Neural progenitor cell (in vitro differentiated cells): Measurements from ENCODE around the gene KLHL30.

Experiments used
- EZH2 ChIP-seq: fragments of 200-600 bp; sonication (generic); IDR thresholded peaks from 2 replicates; pipeline ENCODE4 v1.6.1; 2017; ENCODE audit warnings: antibody characterized with exemption, mild to moderate bottlenecking, moderate library complexity
- EZH2phosphoT487 ChIP-seq: fragments of 200-600 bp; sonication (generic); IDR thresholded peaks from 2 replicates; pipeline ENCODE4 v1.6.1; 2017; ENCODE audit warnings: antibody characterized with exemption
- TF ChIP-seq, protein P1 (sequence below): fragments of 200-600 bp; sonication (generic); IDR thresholded peaks from 2 replicates; pipeline ENCODE4 v1.5.1; 2017; ENCODE audit warnings: antibody characterized with exemption, mild to moderate bottlenecking

GRCh38 chr2:238145851-238146250 is 7.4 kb downstream of the KLHL30 start:
- TF ChIP-seq, protein P1, sequence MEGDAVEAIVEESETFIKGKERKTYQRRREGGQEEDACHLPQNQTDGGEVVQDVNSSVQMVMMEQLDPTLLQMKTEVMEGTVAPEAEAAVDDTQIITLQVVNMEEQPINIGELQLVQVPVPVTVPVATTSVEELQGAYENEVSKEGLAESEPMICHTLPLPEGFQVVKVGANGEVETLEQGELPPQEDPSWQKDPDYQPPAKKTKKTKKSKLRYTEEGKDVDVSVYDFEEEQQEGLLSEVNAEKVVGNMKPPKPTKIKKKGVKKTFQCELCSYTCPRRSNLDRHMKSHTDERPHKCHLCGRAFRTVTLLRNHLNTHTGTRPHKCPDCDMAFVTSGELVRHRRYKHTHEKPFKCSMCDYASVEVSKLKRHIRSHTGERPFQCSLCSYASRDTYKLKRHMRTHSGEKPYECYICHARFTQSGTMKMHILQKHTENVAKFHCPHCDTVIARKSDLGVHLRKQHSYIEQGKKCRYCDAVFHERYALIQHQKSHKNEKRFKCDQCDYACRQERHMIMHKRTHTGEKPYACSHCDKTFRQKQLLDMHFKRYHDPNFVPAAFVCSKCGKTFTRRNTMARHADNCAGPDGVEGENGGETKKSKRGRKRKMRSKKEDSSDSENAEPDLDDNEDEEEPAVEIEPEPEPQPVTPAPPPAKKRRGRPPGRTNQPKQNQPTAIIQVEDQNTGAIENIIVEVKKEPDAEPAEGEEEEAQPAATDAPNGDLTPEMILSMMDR: no peak
- TF ChIP-seq EZH2phosphoT487 (no peak), EZH2 (no peak)
